ENCODE data around the gene IFIT2.
A peak's percentile ranks its signal among the peaks of the same experiment; 100 is the strongest.
"Not testable (repeated sequence)": the region's sequence is repeated elsewhere in the genome, so short reads cannot be mapped to it uniquely, and the experiment has no call there.

Gene IFIT2

DNA sequence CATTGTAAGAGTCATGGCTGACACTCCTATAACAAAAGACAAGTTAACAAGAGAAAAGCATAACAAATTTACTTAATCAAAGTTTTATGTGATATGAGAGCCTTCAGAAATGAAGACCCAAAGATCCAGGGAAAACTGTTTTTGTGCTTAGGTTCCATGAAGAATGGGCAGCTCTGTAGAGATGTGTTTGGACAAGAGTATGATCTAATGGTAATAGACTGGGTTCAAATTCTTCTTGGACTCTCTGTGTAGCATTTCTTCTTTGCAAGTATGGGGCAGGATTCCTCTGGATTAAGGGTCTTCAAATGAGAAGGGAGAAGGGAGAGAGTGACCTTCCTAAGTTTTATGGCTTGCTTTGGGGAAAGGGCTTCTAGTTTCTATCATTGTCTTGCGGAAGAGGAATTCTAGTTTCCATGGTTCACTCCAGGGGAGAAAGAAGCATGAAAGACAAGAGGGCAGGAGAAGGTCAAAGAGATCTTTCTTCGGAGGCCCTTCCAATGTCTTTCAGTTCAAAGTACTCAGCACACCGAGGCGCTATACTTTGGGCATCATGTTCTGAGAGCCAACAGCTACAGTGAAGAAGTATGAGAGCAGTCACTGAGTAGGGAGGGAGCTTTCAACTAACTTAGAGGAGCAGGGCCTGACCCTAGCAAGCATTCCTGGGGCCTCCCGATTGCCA lies 41.4 kb downstream of the IFIT2 start:
- no peak overlapping the region for H3K9ac ChIP-seq (ENCODE audit: low read depth, low read length)
- no peaks in the 10 kb centered on the region for H3K9me3 ChIP-seq (ENCODE audit: insufficient read depth, low read depth, low read length)
- H3K27ac ChIP-seq (ENCODE audit: low read depth, low read length) = no peak overlapping the region
- H3K36me3 ChIP-seq (ENCODE audit: insufficient read depth, low read length) = no peaks in the 10 kb centered on the region
- 82% methylated on average over 5 of the region's 5 CpGs for whole genome bisulfite sequencing
- H3K4me3 ChIP-seq (ENCODE audit: low read length) = no peak overlapping the region
- no peaks in the 10 kb centered on the region for H3K27me3 ChIP-seq (ENCODE audit: insufficient read depth, low read length)
- peaks cover 50% of the 10 kb centered on the region for H3K4me1 ChIP-seq (ENCODE audit: insufficient read depth, low read length)

- Histone ChIP-seq H3K9me3 (ENCODE audit: insufficient read depth, low read depth, low read length) (no peaks in the 10 kb centered on the region), H3K27me3 (ENCODE audit: insufficient read depth, low read length) (no peaks in the 10 kb centered on the region), H3K9ac (ENCODE audit: low read depth, low read length) (no peak overlapping the region), H3K27ac (ENCODE audit: low read depth, low read length) (no peak overlapping the region), H3K36me3 (ENCODE audit: insufficient read depth, low read length) (no peaks in the 10 kb centered on the region), H3K4me1 (ENCODE audit: insufficient read depth, low read length) (peaks cover 59% of the 10 kb centered on the region), H3K4me3 (ENCODE audit: low read length) (no peak overlapping the region)
- 93% methylated on average over 2 of the region's 2 CpGs for WGBS
Measured at GRCh38 chr10:89344156-89344555, 42.3 kb downstream of the IFIT2 start.

DNA sequence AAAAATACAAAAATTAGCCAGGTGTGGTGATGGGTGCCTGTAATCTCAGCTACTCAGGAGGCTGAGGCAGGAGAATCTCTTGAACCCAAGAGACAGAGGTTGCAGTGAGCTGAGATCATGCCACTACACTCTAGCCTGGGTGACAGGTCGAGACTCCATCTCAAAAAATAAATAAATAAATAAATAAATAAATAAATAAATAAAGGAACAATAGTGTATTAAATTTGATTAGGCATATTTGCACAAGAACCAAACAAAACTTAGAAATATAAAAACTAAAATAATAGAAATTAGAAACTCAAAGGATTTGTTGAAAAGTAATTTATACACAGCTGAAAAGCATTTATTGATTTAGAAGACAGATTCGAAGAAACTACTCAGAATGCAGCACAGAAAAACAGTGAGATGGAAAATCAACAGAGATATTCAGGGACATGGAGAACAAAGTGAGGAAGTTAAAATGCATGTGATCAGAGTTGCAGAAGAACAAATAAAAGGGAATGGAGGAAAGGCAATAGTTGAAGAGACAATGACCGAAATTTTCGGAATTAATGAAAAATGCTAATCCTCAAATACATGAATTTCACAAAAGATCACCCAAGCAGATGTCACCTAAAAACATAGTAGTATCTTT lies 43.6 kb downstream of the IFIT2 start:
- H3K27ac ChIP-seq (ENCODE audit: low read depth, low read length) = peak overlapping the region; percentile 83; the same call in 1 of the 2 replicates
- peaks cover 59% of the 10 kb centered on the region for H3K4me1 ChIP-seq (ENCODE audit: insufficient read depth, low read length)
- H3K4me3 ChIP-seq (ENCODE audit: low read length) = no peak overlapping the region
- H3K27me3 ChIP-seq (ENCODE audit: insufficient read depth, low read length) = no peaks in the 10 kb centered on the region
- WGBS = 100% methylated on average over 1 of the region's 4 CpGs
- no peaks in the 10 kb centered on the region for H3K9me3 ChIP-seq (ENCODE audit: insufficient read depth, low read depth, low read length)
- H3K36me3 ChIP-seq (ENCODE audit: insufficient read depth, low read length) = no peaks in the 10 kb centered on the region
- H3K9ac ChIP-seq (ENCODE audit: low read depth, low read length) = no peak overlapping the region

DNA sequence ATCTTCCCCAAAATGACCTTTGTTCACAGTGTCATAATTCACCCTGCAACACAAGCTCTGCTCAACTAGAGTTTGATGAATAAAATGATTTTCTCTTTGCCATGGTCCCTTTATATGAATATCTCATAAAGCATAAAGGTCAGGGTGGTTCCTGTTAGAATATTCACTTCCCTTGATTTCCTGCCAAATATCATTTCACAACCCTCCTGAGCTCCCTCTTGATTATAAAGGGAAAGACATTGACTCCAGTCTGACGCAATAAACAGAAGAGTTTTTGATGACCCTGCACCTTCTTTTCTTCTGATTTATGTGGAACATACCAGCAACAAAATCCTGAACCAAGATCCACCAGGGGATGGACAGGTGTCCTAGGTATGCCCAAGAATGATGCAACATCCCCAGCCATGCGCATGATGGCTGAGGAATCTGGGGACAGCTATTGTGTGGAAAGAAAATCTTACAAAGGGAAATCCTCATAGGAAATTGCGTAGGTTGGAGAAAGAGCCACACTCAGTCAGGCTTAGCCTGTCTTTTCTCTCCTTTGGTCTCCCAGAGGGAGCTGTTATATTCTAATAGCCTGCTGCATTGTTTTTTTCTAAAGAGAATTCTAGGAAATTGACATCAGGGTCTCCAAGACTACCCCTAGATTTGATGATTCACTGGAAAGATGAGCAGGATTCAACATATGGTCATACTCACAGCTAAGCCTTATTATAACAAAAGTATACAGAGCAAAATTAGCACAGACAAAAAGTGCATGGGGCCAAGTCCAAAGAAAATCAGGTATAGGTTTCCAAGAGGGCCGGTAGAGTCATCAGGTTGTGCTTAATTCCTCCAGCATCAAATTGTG lies 44.8 kb downstream of the IFIT2 start:
- Histone ChIP-seq H3K27ac (ENCODE audit: low read depth, low read length) (peak overlapping the region; percentile 83), H3K4me3 (ENCODE audit: low read length) (no peak overlapping the region), H3K9me3 (ENCODE audit: insufficient read depth, low read depth, low read length) (no peaks in the 10 kb centered on the region), H3K4me1 (ENCODE audit: insufficient read depth, low read length) (peaks cover 65% of the 10 kb centered on the region), H3K36me3 (ENCODE audit: insufficient read depth, low read length) (no peaks in the 10 kb centered on the region), H3K9ac (ENCODE audit: low read depth, low read length) (peak overlapping the region; percentile 55), H3K27me3 (ENCODE audit: insufficient read depth, low read length) (no peaks in the 10 kb centered on the region)
- 87% methylated on average over 4 of the region's 4 CpGs for WGBS

DNA sequence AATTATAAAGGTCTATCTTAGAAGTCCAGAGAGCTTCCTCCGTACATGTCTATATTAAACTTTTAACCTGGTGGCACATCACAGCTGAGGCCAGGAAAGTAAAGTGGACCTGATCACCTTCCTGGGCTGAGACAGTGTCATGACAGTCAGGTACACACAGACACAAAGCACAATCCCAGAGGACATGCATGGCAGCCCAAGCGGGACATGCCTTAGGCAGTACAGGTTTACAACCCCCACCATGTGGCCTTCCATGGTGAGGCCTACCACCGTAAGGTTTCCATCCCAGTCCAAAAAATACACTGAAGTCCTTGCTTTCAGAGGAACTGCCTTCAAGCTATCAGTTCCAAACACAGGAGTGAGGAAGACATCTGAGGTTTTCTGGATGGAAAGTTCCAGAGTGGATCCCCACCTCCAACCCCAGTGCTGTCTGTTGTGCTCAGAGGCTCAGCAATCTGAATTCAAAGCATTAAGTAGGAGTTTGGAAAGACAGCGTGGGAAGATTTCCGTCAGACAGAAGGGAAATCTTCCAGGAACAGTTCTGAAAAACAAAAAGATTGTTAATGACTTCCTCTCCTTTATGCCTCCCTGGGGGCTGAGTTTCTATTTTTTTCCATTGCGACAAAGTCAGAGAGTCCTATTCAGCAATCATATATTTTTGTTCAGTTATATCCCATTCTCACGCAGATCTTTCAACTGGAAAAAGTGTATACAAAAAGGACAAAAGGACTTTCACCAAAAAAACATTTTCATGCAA lies 46.0 kb downstream of the IFIT2 start:
- Histone ChIP-seq H3K36me3 (ENCODE audit: insufficient read depth, low read length) (no peaks in the 10 kb centered on the region), H3K27me3 (ENCODE audit: insufficient read depth, low read length) (no peaks in the 10 kb centered on the region), H3K9me3 (ENCODE audit: insufficient read depth, low read depth, low read length) (no peaks in the 10 kb centered on the region), H3K4me1 (ENCODE audit: insufficient read depth, low read length) (peaks cover 63% of the 10 kb centered on the region), H3K9ac (ENCODE audit: low read depth, low read length) (no peak overlapping the region), H3K27ac (ENCODE audit: low read depth, low read length) (peak overlapping the region; percentile 83; the same call in 1 of the 2 replicates), H3K4me3 (ENCODE audit: low read length) (no peak overlapping the region)
- 91% methylated on average over 7 of the region's 7 CpGs for WGBS

GRCh38 chr10:89348481-89348880 lies 46.6 kb downstream of the IFIT2 start:
- H3K9ac ChIP-seq (ENCODE audit: low read depth, low read length) = no peak overlapping the region
- peaks cover 57% of the 10 kb centered on the region for H3K4me1 ChIP-seq (ENCODE audit: insufficient read depth, low read length)
- no peak overlapping the region for H3K4me3 ChIP-seq (ENCODE audit: low read length)
- no peaks in the 10 kb centered on the region for H3K9me3 ChIP-seq (ENCODE audit: insufficient read depth, low read depth, low read length)
- 60% methylated on average over 5 of the region's 5 CpGs for WGBS
- no peaks in the 10 kb centered on the region for H3K36me3 ChIP-seq (ENCODE audit: insufficient read depth, low read length)
- no peaks in the 10 kb centered on the region for H3K27me3 ChIP-seq (ENCODE audit: insufficient read depth, low read length)
- 0 out of 2 replicates have a peak overlapping the region, but pooled peaks have one; percentile 14 for H3K27ac ChIP-seq (ENCODE audit: low read depth, low read length)

- Histone ChIP-seq H3K4me3 (ENCODE audit: low read length) (no peak overlapping the region), H3K9me3 (ENCODE audit: insufficient read depth, low read depth, low read length) (no peaks in the 10 kb centered on the region), H3K4me1 (ENCODE audit: insufficient read depth, low read length) (peaks cover 52% of the 10 kb centered on the region), H3K27ac (ENCODE audit: low read depth, low read length) (0 out of 2 replicates have a peak overlapping the region, but pooled peaks have one; percentile 14), H3K9ac (ENCODE audit: low read depth, low read length) (no peak overlapping the region), H3K36me3 (ENCODE audit: insufficient read depth, low read length) (no peaks in the 10 kb centered on the region), H3K27me3 (ENCODE audit: insufficient read depth, low read length) (no peaks in the 10 kb centered on the region)
- 87% methylated on average over 2 of the region's 2 CpGs for WGBS
Measured at GRCh38 chr10:89348975-89349374, 47.1 kb downstream of the IFIT2 start.

DNA sequence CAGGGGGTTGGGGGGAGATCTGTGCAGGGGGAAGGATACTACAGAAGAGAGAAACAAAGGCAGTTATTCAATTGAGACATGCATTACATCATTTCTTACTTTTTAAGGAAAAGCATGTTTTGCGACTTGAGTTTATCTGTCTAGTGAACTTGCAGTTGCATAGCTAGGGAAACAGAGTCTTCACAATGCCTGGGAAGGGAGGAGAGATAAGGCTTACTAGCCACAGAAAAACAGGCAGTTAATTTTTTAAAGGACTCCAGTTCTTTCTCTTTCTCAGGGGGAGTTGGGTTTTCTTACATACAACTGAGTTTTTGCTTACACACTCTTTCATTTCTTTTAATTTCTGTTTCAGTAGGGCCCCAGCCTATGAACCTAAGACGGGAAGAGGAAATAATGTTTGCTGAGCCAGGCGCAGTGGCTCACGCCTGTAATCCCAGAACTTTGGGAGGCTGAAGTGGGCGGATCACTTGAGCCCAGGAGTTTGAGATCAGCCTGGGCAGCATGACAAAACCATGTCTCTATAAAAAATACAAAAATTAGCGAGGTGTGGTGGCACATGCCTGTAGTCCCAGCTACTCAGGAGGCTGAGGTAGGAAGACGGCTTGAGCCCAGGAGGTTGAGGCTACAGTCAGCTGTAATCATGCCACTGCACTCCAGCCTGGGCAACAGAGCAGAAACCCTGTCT lies 48.9 kb downstream of the IFIT2 start:
- H3K27me3 ChIP-seq (ENCODE audit: insufficient read depth, low read length); H3K36me3 ChIP-seq (ENCODE audit: insufficient read depth, low read length); H3K4me3 ChIP-seq (ENCODE audit: low read length); H3K9ac ChIP-seq (ENCODE audit: low read depth, low read length); H3K9me3 ChIP-seq (ENCODE audit: insufficient read depth, low read depth, low read length): not testable (repeated sequence)
- H3K27ac ChIP-seq (ENCODE audit: low read depth, low read length) = 0 out of 2 replicates have a peak overlapping the region, but pooled peaks have one; percentile 0
- peaks cover 46% of the 10 kb centered on the region for H3K4me1 ChIP-seq (ENCODE audit: insufficient read depth, low read length)
- WGBS = 81% methylated on average over 7 of the region's 7 CpGs

DNA sequence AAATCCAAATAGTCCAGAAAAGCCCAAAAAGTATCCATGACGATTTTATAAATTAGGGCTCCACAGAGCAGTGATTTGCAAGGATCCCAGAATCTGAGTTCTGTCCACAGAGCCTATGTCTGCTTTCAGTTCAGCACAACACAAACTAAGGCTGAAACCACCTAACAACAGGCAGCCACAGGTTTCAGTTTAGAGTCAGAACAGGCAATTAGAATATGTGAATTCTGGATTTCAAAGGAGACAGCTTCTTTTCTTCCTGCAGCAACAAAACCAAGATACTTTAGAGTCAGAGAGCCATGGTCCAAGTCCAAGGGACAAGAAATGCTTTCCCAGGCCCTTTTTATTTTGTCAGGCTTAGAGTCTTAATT lies 49.5 kb downstream of the IFIT2 start:
- Histone ChIP-seq H3K27ac (ENCODE audit: low read depth, low read length) (0 out of 2 replicates have a peak overlapping the region, but pooled peaks have one; percentile 3), H3K4me1 (ENCODE audit: insufficient read depth, low read length) (peaks cover 40% of the 10 kb centered on the region), H3K36me3 (ENCODE audit: insufficient read depth, low read length) (no peaks in the 10 kb centered on the region), H3K27me3 (ENCODE audit: insufficient read depth, low read length) (no peaks in the 10 kb centered on the region), H3K4me3 (ENCODE audit: low read length) (no peak overlapping the region), H3K9me3 (ENCODE audit: insufficient read depth, low read depth, low read length) (no peaks in the 10 kb centered on the region), H3K9ac (ENCODE audit: low read depth, low read length) (no peak overlapping the region)
- 71% methylated on average over 1 of the region's 1 CpG for WGBS

DNA sequence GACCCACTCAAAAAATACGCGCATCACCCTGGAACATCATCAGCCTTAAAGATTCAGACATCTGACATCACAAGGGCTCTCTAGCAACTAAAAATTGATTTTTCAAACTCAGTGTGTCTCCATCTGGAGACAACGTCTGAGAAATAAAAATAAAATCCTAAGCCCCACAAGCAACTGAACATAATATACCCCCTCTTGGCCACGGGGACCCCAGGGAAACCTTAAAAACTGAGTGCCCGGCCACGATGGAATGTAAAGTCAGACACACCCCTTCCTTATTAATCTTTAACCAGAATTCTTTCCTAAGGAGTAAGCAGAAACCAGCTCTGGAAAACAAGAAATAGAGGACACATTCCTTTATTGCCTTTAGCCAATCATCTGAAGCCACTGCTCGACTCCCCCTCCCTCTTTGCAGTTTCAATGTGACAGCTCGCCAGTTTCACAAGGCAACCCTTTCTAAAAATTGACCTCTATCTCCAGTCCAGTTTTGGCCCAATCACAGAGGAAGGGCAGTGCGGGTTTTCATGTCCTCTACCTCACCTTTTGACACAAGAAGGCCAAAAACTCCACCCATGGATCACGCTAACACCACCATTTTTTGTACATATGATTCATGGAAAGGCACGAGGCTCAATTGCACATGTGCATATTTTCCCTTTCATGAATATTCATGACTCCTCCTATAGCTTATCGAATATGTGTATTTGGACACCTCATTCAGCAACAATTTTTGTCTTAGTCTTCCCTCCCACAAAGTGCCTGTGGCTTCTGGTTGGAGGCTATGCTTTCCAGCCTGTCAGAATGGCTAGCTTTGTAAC lies 50.1 kb downstream of the IFIT2 start:
- H3K9me3 ChIP-seq (ENCODE audit: insufficient read depth, low read depth, low read length) = no peaks in the 10 kb centered on the region
- 0 out of 2 replicates have a peak overlapping the region, but pooled peaks have one; percentile 3 for H3K27ac ChIP-seq (ENCODE audit: low read depth, low read length)
- no peaks in the 10 kb centered on the region for H3K36me3 ChIP-seq (ENCODE audit: insufficient read depth, low read length)
- whole genome bisulfite sequencing = 83% methylated on average over 12 of the region's 12 CpGs
- H3K4me3 ChIP-seq (ENCODE audit: low read length) = no peak overlapping the region
- no peaks in the 10 kb centered on the region for H3K27me3 ChIP-seq (ENCODE audit: insufficient read depth, low read length)
- H3K4me1 ChIP-seq (ENCODE audit: insufficient read depth, low read length) = peaks cover 39% of the 10 kb centered on the region
- H3K9ac ChIP-seq (ENCODE audit: low read depth, low read length) = no peak overlapping the region

Measured in HUES64 (cell line).